Epithelial cell of esophagus (primary cell): ENCODE measurements around the gene UBE2J2.

Experiments
- DNase-seq: peaks from one replicate; pipeline ENCODE4 v3.0.0; 2010; ENCODE audit warnings: low read depth
- H3K4me3 ChIP-seq: 2 replicates; pipeline ENCODE4 v1.5.1; 2011; ENCODE audit warnings: mild to moderate bottlenecking, low read length, control low read depth
- CTCF ChIP-seq: IDR thresholded peaks from 2 replicates; pipeline ENCODE4 v1.5.1; 2011; ENCODE audit warnings: low read depth, mild to moderate bottlenecking, low read length, control low read depth, inconsistent platforms; ENCODE audit not compliant: insufficient read depth; ENCODE audit errors: missing control alignments

The UBE2J2 gene

DNA sequence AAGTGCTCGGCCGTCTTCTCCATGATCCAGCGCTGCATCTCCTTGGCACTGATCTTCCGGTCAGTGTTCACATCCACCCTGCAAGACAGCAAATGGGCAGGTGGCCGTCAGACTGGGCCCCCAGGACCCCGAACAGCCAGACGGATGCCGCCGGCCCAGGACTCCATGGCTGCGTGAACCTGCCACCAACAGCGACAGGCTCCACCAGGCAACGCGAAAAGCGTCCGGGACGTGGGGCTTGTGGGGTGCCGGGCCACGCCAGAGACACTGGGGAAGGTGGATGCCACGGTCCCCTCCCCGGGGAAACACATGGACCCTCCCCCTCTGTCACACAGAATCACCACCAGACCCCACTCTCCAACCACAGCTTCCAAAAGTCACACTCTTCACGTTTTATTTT is 49.8 kb downstream of the UBE2J2 start:
- DNase-seq: no peak
- TF ChIP-seq CTCF: no peak

GRCh38 chr1:1223321-1223720 is 50.3 kb downstream of the UBE2J2 start:
- no peak for TF ChIP-seq CTCF
- no peak overlapping the region for H3K4me3 ChIP-seq
- no peak for DNase-seq

More for the DNA sequence above, 49.8 kb downstream of the UBE2J2 start:
- H3K4me3 ChIP-seq: no peak overlapping the region

DNA sequence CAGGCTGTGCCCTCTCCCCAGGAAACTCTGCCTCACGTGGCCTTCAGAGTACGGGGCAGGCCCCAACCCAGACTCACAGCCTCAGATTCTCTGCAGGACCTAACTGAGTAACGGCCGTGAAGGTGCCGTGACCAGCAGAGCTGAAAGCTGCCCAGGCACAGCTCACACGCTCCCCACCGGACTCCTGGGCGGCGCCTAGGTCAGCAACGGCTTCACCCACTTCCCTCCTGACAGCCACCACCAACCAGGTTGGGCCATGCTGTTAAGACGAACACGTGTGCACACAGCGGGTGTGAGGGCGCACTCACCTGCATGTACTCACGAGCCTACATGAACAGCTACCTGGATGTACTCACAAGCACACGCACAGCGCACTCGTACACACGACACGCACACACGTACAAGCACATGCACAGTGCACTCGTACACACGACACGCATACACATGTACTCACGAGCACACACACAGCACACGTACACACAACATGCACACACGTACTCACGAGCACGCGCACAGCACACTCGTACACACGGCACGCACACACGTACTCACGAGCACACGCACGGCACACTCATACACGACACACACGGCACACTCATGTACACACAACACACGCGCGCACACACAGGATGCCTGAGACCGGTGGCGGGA is 51.0 kb downstream of the UBE2J2 start:
- no peak for DNase-seq

DNA sequence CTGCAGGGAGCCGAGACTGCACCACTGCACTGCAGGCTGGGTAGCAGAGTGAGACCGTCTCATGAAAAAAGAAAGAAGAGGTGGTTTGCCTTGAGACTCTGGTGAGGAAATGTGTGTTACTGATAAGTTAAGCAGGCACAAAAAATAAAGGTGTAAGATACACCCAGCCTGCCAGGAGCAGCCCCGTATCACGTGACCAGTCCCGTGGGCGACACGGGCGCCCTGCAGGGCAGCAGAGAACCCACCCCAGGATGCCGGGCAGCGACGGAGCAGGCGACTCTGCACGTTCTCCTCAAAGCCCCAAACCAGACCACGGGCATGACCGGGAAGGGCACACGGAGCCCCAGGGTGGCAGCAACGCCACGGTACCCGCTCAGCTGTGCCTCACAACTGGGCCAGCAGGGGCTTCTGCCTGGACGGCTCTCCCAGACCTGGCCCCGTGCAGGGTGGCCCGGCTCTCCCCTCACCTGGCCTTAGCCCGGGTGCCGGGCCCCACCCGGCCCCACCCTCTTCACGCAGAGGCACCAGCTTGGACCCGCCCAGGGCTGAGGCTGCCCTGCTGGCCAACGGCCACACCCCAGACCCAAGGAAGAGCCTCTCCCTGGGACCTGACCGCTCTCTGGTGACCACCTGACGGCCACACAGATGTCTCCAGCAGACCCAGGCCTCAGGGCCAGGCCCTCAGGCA is 51.6 kb downstream of the UBE2J2 start:
- no peak for TF ChIP-seq CTCF
- no peak overlapping the region for H3K4me3 ChIP-seq
- no peak for DNase-seq

More for the DNA sequence above, 51.0 kb downstream of the UBE2J2 start:
- H3K4me3 ChIP-seq: no peak overlapping the region
- no peak for TF ChIP-seq CTCF

GRCh38 chr1:1220197-1220596 is 53.5 kb downstream of the UBE2J2 start:
- DNase-seq: no peak
- no peak overlapping the region for H3K4me3 ChIP-seq
- TF ChIP-seq CTCF: no peak

GRCh38 chr1:1219341-1219740 is 54.3 kb downstream of the UBE2J2 start:
- DNase-seq: no peak
- TF ChIP-seq CTCF: no peak
- H3K4me3 ChIP-seq: no peak overlapping the region

- DNase-seq: no peak
- no peak overlapping the region for H3K4me3 ChIP-seq
- no peak for TF ChIP-seq CTCF
Observed at GRCh38 chr1:1218524-1219200, 55.0 kb downstream of the UBE2J2 start.
